ENCODE results near the gene CORO6. TPM values are rescaled to one million over a fixed set of nuclear protein-coding genes. Genes with fewer than 3 reads are reported as not detected.

CORO6 gene
- total and polyA plus RNA-seq, 2 of the 4 experiments (the other 2 are of a cell fraction), result 3.4 to 7.6 TPM

DNA sequence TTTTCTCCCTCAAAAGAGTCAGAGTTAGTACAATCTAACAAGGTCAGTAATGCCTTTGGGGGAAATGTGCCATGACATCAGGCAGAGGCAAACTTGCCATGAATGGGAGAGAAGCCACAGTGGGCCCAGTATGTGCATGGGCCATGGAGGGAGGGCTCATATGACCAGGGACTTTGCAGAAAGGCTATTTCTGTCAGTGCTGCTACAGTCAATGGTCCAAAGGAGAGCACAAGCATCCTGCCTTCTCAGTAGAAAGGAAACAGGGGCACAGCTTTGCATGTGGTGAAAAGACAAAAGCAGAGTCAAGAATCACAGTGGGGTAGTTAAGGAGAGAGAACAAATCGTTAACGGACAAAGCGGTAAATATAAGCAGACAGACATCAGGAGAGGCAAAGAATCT is 11.2 kb upstream of the CORO6 start:
- H2BK20ac ChIP-seq (ENCODE audit: low read depth, low read length), result no peak overlapping the region
- no peak overlapping the region for H2BK5ac ChIP-seq (ENCODE audit: low read depth, low read length, poor library complexity, severe bottlenecking)
- WGBS, 2 experiments (ENCODE audit: extremely low coverage in 2 of 2, insufficient read length in 1 of 2), result no CpG with 5 or more reads among the region's 3 CpGs
- no peak for DNase-seq
- H4K91ac ChIP-seq (ENCODE audit: insufficient read depth, low read depth, low read length), result no peak overlapping the region
- no peak overlapping the region for H2BK120ac ChIP-seq (ENCODE audit: low read depth, low read length)
- intact Hi-C loops (cut with micrococcal nuclease) (no loop called here), dilution Hi-C loops (cut with HindIII; ENCODE audit: low sequenced_read_pairs, unreplicated experiment) (no loop called here), in situ Hi-C loops (cut with MboI; ENCODE audit: low sequenced_read_pairs) (no loop called here)
- H3K9me3 ChIP-seq (ENCODE audit: control insufficient read depth, insufficient read depth, low read length), result no peaks in the 10 kb centered on the region
- H3K4ac ChIP-seq (ENCODE audit: low read depth, low read length), result no peak overlapping the region
- CTCF ChIA-PET, result no interaction called here
- no peak overlapping the region for H2AK9ac ChIP-seq (replicated peaks; ENCODE audit: low read depth, low read length, poor library complexity)
- no peak overlapping the region for H2AFZ ChIP-seq (replicated peaks; ENCODE audit: low read length, poor library complexity)
- H3K56ac ChIP-seq (ENCODE audit: extremely low read depth, insufficient read depth, low read length), result no peak overlapping the region
- peaks cover 37% of the 10 kb centered on the region for H3K36me3 ChIP-seq (ENCODE audit: control insufficient read depth, insufficient read depth, low read length)
- H3K27ac ChIP-seq (ENCODE audit: insufficient read depth, low read length), result no peak overlapping the region
- POLR2A ChIA-PET (ENCODE audit: unreplicated experiment), result no interaction called here
- no peak overlapping the region for H3K9ac ChIP-seq (ENCODE audit: low read depth, low read length)
- H2AK5ac ChIP-seq (ENCODE audit: low read depth, low read length), result no peak overlapping the region
- no peak overlapping the region for H2BK15ac ChIP-seq (ENCODE audit: low read depth, low read length)
- no peak for ATAC-seq (ENCODE audit: low read depth)
- no peak overlapping the region for H3K14ac ChIP-seq (replicated peaks; ENCODE audit: low read depth, low read length)
- H3K4me3 ChIP-seq (ENCODE audit: insufficient read depth, low read depth, low read length), result no peak overlapping the region
- no peak overlapping the region for H3K4me2 ChIP-seq (ENCODE audit: low read depth, low read length)
- H3K18ac ChIP-seq (ENCODE audit: low read depth, low read length), result no peak overlapping the region
- BruUV-seq (replicated peaks), result no TSS peak
- H3K9me1 ChIP-seq (ENCODE audit: insufficient read depth, low read length), result peaks cover 3% of the 10 kb centered on the region; the same call in 1 of the 2 replicates
- no peaks in the 10 kb centered on the region for H3K4me1 ChIP-seq (ENCODE audit: control insufficient read depth, insufficient read depth, low read length)
- H3K23ac ChIP-seq (ENCODE audit: low read depth, low read length), result no peak overlapping the region
- no peaks in the 10 kb centered on the region for H4K20me1 ChIP-seq (ENCODE audit: insufficient read depth, low read length)
- H4K5ac ChIP-seq (ENCODE audit: low read depth, low read length), result no peak overlapping the region
- H3K79me1 ChIP-seq (ENCODE audit: low read depth in 1 of 2, low read length in 2 of 2), result peaks cover 0 to under 1% of the 10 kb centered on the region in 2 experiments; a peak in 1 of 4 replicates
- no peaks in the 10 kb centered on the region for H3K27me3 ChIP-seq (ENCODE audit: control insufficient read depth, insufficient read depth, low read length)
- H4K8ac ChIP-seq (ENCODE audit: low read depth in 2 of 2, low read length in 2 of 2), result no peak overlapping the region
- TF ChIP-seq CTCF (conservative IDR thresholded peaks at IDR 0.05; ENCODE audit: low read depth, low read length) (no peak), MAZ (IDR thresholded peaks at IDR 0.05; ENCODE audit: borderline replicate concordance, low read depth, low read length) (no peak), RCOR1 (IDR thresholded peaks at IDR 0.05; ENCODE audit: insufficient replicate concordance, low read length) (no peak)
